ENCODE measurements around the gene MBOAT2. TPM values are rescaled to one million over a fixed set of nuclear protein-coding genes. Genes with fewer than 3 reads are reported as not detected.

Gene MBOAT2
- total and polyA plus RNA-seq, 2 of the 13 experiments (the other 11 are each of a cell fraction or from before 2014, with no cell fraction given), result 0.11 to 0.36 TPM

DNA sequence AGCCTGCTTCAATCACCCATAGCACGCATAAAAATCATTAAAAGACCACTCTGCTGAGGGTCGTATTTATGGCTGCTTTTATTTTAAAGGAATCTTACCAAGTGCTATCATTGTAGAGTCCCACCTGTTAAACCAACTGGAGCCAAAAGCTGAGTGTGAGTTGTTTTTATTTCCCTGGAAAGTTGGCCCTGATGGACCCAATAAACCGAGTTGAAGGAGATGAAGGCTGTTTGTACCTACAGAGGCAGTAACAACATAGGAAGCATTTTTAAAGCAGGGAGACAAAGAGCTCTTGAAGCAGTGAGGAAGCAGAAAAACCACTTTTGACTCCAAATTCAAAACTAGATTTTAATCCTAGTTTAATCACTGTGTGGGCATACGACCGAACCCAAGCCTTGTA is 6.4 kb downstream of the MBOAT2 start:
- no peak for FAIRE-seq
- WGBS (ENCODE audit: low lambda C conversion rate), result 47% methylated on average over 5 of the region's 5 CpGs

More for the DNA sequence above, 6.4 kb downstream of the MBOAT2 start:
- Histone ChIP-seq H3K79me2 (ENCODE audit: insufficient read depth, low read length) (no peaks in the 10 kb centered on the region), H3K27ac (ENCODE audit: extremely low read length, insufficient read depth, low read length) (no peak overlapping the region), H3K9me3 (ENCODE audit: low read length) (no peaks in the 10 kb centered on the region), H3K4me3 (replicated peaks in 1 of 3; ENCODE audit: insufficient read depth in 1 of 3, low read depth in 2 of 3, low read length in 3 of 3) (no peak overlapping the region), H3K27me3 (ENCODE audit: control insufficient read depth in 1 of 2, insufficient read depth in 2 of 2, low read length in 2 of 2) (peaks cover 0 to 42% of the 10 kb centered on the region in 2 experiments; a peak in 4 of 5 replicates), H3K4me1 (ENCODE audit: insufficient read depth, low read length) (no peaks in the 10 kb centered on the region), H3K36me3 (replicated peaks in 1 of 2; ENCODE audit: control insufficient read depth in 1 of 2, insufficient read depth in 2 of 2, low read length in 2 of 2) (no peaks in the 10 kb centered on the region), H3K4me2 (ENCODE audit: low read depth, low read length) (no peak overlapping the region), H3K9ac (ENCODE audit: insufficient read depth, low read depth, low read length) (no peak overlapping the region), H2AFZ (ENCODE audit: low read length) (no peak overlapping the region), H4K20me1 (ENCODE audit: insufficient read depth, low read length) (no peaks in the 10 kb centered on the region)
- DNase-seq (ENCODE audit: low spot score) (no peak), ATAC-seq (no peak)
- intact Hi-C loops (cut with micrococcal nuclease; ENCODE audit: unreplicated experiment), result no loop called here
- TF ChIP-seq, protein P1, sequence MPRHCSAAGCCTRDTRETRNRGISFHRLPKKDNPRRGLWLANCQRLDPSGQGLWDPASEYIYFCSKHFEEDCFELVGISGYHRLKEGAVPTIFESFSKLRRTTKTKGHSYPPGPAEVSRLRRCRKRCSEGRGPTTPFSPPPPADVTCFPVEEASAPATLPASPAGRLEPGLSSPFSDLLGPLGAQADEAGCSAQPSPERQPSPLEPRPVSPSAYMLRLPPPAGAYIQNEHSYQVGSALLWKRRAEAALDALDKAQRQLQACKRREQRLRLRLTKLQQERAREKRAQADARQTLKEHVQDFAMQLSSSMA (CRISPR knock-in tag; IDR thresholded peaks at IDR 0.05), result no peak
- TF ChIP-seq, protein P2, sequence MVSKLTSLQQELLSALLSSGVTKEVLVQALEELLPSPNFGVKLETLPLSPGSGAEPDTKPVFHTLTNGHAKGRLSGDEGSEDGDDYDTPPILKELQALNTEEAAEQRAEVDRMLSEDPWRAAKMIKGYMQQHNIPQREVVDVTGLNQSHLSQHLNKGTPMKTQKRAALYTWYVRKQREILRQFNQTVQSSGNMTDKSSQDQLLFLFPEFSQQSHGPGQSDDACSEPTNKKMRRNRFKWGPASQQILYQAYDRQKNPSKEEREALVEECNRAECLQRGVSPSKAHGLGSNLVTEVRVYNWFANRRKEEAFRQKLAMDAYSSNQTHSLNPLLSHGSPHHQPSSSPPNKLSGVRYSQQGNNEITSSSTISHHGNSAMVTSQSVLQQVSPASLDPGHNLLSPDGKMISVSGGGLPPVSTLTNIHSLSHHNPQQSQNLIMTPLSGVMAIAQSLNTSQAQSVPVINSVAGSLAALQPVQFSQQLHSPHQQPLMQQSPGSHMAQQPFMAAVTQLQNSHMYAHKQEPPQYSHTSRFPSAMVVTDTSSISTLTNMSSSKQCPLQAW (CRISPR knock-in tag; IDR thresholded peaks at IDR 0.05), result no peak
- no peak for TF ChIP-seq ZNF891 (CRISPR knock-in tag; IDR thresholded peaks at IDR 0.05)
- TF ChIP-seq ZNF263 (CRISPR knock-in tag; IDR thresholded peaks at IDR 0.05), result no peak
- no peak for TF ChIP-seq ZNF441 (CRISPR knock-in tag; IDR thresholded peaks at IDR 0.05; ENCODE audit: borderline replicate concordance)
- TF ChIP-seq ZNF292 (CRISPR knock-in tag; IDR thresholded peaks at IDR 0.05; ENCODE audit: borderline replicate concordance, low read depth), result no peak
- TF ChIP-seq MZF1 (CRISPR knock-in tag; IDR thresholded peaks at IDR 0.05; ENCODE audit: borderline replicate concordance), result no peak
- TF ChIP-seq, protein P3, sequence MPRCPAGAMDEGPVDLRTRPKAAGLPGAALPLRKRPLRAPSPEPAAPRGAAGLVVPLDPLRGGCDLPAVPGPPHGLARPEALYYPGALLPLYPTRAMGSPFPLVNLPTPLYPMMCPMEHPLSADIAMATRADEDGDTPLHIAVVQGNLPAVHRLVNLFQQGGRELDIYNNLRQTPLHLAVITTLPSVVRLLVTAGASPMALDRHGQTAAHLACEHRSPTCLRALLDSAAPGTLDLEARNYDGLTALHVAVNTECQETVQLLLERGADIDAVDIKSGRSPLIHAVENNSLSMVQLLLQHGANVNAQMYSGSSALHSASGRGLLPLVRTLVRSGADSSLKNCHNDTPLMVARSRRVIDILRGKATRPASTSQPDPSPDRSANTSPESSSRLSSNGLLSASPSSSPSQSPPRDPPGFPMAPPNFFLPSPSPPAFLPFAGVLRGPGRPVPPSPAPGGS (CRISPR knock-in tag; IDR thresholded peaks at IDR 0.05), result no peak
- TF ChIP-seq SALL1 (CRISPR knock-in tag; IDR thresholded peaks at IDR 0.05), result no peak
- no peak for TF ChIP-seq REPIN1 (CRISPR knock-in tag; IDR thresholded peaks at IDR 0.05; ENCODE audit: borderline replicate concordance, low read depth)
- no peak for TF ChIP-seq IRF2 (CRISPR knock-in tag; IDR thresholded peaks at IDR 0.05)
- ChIA-PET CTCF (ENCODE audit: low intra/inter-chr PET ratio, low total read pairs) (no interaction called here), POLR2A (no interaction called here)
- in situ Hi-C loops (cut with HindIII; ENCODE audit: extremely low pct_ligation_motif_present, low pct_unique_long_range_greater_than_20kb), result no loop called here
- BruUV-seq (replicated peaks), result no TSS peak

Measured in HepG2 (cell line).